ENCODE data around the gene TDP1. TPM values are rescaled to one million over a fixed set of nuclear protein-coding genes. Genes with fewer than 3 reads are reported as not detected.

Gene TDP1
- total and polyA plus RNA-seq, 2 of the 13 experiments (the other 11 are each of a cell fraction or from before 2014, with no cell fraction given), result 16.4 to 31.2 TPM

DNA sequence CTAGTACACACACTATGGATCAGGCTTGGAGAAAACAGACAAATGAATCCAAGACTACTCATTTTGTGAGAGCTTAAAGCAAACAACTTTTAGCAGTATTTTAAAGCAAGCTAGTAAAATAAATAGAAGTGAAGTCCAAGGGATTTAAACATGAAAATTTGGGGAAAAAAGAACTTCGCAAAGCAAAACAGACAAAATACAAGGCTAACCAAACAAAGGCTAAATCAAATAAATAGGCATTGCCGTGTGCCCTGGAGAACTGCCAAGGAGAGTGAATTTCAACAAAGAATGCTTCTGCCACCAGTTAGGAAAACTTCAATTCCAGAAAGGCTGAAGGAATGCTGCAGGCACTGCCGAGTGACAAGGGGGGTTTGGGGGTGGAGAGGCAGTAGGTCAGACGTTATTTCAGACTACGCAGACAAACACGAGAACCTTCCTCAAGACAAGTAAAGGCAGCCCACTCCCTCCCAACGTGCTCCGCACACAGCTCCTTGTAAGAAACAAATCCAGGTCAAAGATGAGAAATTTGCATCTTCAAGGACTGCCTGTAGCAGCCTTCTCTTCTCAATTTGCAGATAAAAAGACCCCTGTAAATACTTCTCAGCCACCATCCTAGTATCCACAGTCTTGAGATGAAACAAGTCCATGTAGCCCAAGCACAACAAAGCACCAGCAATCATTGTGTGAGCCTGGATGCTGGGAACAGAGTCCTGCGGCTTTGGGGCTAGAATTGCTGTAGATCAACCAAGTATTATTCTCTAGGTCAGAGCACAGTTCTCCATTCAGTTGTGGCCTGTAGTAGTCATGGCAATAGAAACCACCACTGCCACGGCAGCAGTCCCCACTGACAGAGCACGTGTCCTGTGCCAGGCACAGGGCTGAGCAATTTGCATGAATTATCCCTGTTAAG, 44.5 kb upstream of the TDP1 start (continued):
- TF ChIP-seq, protein P1, sequence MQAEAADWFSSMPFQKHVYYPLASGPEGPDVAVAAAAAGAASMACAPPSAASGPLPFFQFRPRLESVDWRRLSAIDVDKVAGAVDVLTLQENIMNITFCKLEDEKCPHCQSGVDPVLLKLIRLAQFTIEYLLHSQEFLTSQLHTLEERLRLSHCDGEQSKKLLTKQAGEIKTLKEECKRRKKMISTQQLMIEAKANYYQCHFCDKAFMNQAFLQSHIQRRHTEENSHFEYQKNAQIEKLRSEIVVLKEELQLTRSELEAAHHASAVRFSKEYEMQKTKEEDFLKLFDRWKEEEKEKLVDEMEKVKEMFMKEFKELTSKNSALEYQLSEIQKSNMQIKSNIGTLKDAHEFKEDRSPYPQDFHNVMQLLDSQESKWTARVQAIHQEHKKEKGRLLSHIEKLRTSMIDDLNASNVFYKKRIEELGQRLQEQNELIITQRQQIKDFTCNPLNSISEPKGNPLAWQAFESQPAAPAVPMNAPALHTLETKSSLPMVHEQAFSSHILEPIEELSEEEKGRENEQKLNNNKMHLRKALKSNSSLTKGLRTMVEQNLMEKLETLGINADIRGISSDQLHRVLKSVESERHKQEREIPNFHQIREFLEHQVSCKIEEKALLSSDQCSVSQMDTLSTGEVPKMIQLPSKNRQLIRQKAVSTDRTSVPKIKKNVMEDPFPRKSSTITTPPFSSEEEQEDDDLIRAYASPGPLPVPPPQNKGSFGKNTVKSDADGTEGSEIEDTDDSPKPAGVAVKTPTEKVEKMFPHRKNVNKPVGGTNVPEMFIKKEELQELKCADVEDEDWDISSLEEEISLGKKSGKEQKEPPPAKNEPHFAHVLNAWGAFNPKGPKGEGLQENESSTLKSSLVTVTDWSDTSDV (CRISPR knock-in tag; IDR thresholded peaks at IDR 0.05), result no peak
- no peak for TF ChIP-seq ZNF549 (CRISPR knock-in tag; IDR thresholded peaks at IDR 0.05)
- peak; percentile 74; the same call in 1 of the 2 replicates for TF ChIP-seq NCOR1 (IDR thresholded peaks at IDR 0.05; ENCODE audit: borderline replicate concordance, low read length)
- TF ChIP-seq ZNF891 (CRISPR knock-in tag; IDR thresholded peaks at IDR 0.05), result no peak
- TF ChIP-seq ZSCAN21 (CRISPR knock-in tag; IDR thresholded peaks at IDR 0.05; ENCODE audit: borderline replicate concordance), result no peak
- TF ChIP-seq, protein P2, sequence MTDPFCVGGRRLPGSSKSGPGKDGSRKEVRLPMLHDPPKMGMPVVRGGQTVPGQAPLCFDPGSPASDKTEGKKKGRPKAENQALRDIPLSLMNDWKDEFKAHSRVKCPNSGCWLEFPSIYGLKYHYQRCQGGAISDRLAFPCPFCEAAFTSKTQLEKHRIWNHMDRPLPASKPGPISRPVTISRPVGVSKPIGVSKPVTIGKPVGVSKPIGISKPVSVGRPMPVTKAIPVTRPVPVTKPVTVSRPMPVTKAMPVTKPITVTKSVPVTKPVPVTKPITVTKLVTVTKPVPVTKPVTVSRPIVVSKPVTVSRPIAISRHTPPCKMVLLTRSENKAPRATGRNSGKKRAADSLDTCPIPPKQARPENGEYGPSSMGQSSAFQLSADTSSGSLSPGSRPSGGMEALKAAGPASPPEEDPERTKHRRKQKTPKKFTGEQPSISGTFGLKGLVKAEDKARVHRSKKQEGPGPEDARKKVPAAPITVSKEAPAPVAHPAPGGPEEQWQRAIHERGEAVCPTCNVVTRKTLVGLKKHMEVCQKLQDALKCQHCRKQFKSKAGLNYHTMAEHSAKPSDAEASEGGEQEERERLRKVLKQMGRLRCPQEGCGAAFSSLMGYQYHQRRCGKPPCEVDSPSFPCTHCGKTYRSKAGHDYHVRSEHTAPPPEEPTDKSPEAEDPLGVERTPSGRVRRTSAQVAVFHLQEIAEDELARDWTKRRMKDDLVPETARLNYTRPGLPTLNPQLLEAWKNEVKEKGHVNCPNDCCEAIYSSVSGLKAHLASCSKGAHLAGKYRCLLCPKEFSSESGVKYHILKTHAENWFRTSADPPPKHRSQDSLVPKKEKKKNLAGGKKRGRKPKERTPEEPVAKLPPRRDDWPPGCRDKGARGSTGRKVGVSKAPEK (CRISPR knock-in tag; IDR thresholded peaks at IDR 0.05; ENCODE audit: borderline replicate concordance), result no peak
- TF ChIP-seq, protein P3, sequence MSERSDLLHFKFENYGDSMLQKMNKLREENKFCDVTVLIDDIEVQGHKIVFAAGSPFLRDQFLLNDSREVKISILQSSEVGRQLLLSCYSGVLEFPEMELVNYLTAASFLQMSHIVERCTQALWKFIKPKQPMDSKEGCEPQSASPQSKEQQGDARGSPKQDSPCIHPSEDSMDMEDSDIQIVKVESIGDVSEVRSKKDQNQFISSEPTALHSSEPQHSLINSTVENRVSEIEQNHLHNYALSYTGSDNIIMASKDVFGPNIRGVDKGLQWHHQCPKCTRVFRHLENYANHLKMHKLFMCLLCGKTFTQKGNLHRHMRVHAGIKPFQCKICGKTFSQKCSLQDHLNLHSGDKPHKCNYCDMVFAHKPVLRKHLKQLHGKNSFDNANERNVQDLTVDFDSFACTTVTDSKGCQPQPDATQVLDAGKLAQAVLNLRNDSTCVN (CRISPR knock-in tag; IDR thresholded peaks at IDR 0.05; ENCODE audit: borderline replicate concordance), result peak; percentile 86; the same call in 1 of the 2 replicates
- no peak for TF ChIP-seq ZNF337 (CRISPR knock-in tag; IDR thresholded peaks at IDR 0.05; ENCODE audit: borderline replicate concordance, low read depth)
- no peak for TF ChIP-seq ZNF101 (CRISPR knock-in tag; IDR thresholded peaks at IDR 0.05; ENCODE audit: borderline replicate concordance, low read depth)
- no peak for TF ChIP-seq TAF1 (CRISPR knock-in tag; IDR thresholded peaks at IDR 0.05)
- TF ChIP-seq, protein P4, sequence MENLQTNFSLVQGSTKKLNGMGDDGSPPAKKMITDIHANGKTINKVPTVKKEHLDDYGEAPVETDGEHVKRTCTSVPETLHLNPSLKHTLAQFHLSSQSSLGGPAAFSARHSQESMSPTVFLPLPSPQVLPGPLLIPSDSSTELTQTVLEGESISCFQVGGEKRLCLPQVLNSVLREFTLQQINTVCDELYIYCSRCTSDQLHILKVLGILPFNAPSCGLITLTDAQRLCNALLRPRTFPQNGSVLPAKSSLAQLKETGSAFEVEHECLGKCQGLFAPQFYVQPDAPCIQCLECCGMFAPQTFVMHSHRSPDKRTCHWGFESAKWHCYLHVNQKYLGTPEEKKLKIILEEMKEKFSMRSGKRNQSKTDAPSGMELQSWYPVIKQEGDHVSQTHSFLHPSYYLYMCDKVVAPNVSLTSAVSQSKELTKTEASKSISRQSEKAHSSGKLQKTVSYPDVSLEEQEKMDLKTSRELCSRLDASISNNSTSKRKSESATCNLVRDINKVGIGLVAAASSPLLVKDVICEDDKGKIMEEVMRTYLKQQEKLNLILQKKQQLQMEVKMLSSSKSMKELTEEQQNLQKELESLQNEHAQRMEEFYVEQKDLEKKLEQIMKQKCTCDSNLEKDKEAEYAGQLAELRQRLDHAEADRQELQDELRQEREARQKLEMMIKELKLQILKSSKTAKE (CRISPR knock-in tag; IDR thresholded peaks at IDR 0.05; ENCODE audit: borderline replicate concordance), result peak; percentile 31; the same call in 1 of the 2 replicates
- no peak for TF ChIP-seq ZFP82 (CRISPR knock-in tag; IDR thresholded peaks at IDR 0.05; ENCODE audit: borderline replicate concordance)
- TF ChIP-seq, protein P5, sequence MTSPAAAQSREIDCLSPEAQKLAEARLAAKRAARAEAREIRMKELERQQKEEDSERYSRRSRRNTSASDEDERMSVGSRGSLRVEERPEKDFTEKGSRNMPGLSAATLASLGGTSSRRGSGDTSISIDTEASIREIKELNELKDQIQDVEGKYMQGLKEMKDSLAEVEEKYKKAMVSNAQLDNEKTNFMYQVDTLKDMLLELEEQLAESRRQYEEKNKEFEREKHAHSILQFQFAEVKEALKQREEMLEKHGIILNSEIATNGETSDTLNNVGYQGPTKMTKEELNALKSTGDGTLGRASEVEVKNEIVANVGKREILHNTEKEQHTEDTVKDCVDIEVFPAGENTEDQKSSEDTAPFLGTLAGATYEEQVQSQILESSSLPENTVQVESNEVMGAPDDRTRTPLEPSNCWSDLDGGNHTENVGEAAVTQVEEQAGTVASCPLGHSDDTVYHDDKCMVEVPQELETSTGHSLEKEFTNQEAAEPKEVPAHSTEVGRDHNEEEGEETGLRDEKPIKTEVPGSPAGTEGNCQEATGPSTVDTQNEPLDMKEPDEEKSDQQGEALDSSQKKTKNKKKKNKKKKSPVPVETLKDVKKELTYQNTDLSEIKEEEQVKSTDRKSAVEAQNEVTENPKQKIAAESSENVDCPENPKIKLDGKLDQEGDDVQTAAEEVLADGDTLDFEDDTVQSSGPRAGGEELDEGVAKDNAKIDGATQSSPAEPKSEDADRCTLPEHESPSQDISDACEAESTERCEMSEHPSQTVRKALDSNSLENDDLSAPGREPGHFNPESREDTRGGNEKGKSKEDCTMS (CRISPR knock-in tag; conservative IDR thresholded peaks at IDR 0.05), result no peak
- 0 out of 2 replicates have a peak, but pooled peaks have one; percentile 13 for TF ChIP-seq GATA4 (IDR thresholded peaks at IDR 0.05; ENCODE audit: borderline replicate concordance, low read depth)
- no peak for TF ChIP-seq ZNF780A (CRISPR knock-in tag; IDR thresholded peaks at IDR 0.05)

Data from HepG2 (cell line).